CD4-positive, alpha-beta T cell treated with Interleukin-2 at 100 ng/mL for 4 hours (primary cell): Measurements from ENCODE around the gene XRN1.
A peak's percentile ranks its signal among the peaks of the same experiment; 100 is the strongest.
"Not testable (repeated sequence)": the region's sequence is repeated elsewhere in the genome, so short reads cannot be mapped to it uniquely, and the experiment has no call there.

ENCODE experiments used
- DNase-seq: peaks from one replicate; pipeline ENCODE4 v3.0.0-alpha.2; 2020; ENCODE audit warnings: low spot score

Gene XRN1, protein sequence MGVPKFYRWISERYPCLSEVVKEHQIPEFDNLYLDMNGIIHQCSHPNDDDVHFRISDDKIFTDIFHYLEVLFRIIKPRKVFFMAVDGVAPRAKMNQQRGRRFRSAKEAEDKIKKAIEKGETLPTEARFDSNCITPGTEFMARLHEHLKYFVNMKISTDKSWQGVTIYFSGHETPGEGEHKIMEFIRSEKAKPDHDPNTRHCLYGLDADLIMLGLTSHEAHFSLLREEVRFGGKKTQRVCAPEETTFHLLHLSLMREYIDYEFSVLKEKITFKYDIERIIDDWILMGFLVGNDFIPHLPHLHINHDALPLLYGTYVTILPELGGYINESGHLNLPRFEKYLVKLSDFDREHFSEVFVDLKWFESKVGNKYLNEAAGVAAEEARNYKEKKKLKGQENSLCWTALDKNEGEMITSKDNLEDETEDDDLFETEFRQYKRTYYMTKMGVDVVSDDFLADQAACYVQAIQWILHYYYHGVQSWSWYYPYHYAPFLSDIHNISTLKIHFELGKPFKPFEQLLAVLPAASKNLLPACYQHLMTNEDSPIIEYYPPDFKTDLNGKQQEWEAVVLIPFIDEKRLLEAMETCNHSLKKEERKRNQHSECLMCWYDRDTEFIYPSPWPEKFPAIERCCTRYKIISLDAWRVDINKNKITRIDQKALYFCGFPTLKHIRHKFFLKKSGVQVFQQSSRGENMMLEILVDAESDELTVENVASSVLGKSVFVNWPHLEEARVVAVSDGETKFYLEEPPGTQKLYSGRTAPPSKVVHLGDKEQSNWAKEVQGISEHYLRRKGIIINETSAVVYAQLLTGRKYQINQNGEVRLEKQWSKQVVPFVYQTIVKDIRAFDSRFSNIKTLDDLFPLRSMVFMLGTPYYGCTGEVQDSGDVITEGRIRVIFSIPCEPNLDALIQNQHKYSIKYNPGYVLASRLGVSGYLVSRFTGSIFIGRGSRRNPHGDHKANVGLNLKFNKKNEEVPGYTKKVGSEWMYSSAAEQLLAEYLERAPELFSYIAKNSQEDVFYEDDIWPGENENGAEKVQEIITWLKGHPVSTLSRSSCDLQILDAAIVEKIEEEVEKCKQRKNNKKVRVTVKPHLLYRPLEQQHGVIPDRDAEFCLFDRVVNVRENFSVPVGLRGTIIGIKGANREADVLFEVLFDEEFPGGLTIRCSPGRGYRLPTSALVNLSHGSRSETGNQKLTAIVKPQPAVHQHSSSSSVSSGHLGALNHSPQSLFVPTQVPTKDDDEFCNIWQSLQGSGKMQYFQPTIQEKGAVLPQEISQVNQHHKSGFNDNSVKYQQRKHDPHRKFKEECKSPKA (N-terminal part only)

DNA sequence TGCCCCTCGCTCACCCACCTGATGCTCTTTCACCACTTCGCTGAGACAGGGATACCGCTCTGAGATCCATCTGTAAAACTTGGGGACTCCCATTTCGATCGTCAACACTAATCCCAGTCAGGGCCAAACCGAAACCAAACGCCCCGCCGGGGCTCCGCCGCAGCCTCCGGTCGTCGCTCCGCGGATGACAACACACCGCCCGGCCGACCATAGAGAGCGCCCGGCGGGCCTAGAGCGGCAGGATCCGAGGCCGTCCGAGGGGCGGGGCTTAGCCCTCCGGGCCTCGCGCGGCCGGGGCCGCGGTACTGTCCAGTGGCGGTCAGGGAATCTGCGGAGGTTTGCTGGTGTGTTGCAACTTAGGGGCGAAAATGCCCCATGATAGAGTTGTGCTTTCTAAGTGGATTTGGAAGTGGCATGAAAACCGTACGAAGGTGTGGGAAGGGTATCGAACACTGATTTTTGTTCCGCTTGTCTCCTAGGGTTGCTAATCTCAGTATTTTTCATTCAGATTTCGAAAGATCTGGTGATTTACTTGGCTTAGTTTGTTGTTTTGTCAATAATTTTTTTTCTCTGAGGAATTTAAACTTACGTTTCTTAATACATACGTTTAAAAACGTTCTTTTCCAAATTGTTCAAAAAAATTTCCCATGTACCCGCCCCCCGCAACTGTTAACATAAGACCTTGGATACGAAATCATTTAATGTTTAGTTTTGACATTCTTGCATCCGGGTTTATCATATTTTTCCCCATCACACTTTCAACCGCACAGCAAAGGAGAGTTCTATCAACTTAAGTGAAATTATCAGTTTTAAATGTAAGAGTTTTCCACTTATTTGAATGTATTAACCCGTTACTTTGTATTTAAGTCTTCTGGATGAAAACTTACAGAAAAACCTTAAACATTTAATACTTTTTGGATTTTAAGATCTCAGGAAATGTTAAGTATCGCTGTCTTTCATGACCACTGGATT lies at the start of gene XRN1:
Gene XRN1, minus strand, starts transcription at position 186 of the 972 bp plus-strand sequence. Its CDS starts 93 bp downstream, at position 93.
- DNase-seq, result peak; percentile 96

DNA sequence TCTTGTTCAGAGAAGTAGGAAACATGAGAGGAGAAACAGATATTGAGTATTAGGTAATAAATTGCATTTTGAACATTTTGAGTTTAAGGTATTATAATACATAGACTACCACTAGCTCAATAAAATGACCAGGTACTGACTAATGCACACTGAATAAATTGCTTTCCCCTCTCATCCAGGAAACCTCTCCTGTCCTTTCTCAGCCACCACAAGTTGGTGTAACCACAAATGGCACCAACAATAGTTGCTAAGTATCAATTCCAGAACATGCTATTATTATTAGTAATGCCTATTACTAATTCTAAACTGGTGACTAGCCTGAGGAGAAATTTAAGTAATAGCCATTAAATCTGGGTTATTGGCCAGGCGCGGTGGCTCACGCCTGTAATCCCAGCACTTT lies 47.3 kb upstream of the XRN1 start:
- no peak for DNase-seq

DNA sequence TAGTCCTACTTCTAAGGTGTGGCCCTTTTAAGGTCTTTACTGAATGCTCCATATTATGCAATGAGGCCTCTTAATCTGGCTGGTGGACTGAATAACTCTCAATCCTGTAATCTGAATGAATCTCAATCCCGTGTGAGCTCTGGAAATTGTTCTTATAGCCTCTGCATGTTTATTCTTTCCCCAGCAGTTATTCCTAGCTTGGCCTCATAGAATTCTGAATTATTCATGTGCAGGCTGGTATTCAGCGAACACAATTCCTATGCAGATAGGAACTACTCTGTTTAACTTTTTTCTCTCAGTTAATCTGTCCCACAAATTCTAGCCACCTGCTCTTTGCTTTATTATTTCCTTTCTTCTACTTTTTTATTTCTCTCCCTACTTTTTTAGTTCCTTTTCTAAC lies 44.3 kb upstream of the XRN1 start:
- no peak for DNase-seq

DNA sequence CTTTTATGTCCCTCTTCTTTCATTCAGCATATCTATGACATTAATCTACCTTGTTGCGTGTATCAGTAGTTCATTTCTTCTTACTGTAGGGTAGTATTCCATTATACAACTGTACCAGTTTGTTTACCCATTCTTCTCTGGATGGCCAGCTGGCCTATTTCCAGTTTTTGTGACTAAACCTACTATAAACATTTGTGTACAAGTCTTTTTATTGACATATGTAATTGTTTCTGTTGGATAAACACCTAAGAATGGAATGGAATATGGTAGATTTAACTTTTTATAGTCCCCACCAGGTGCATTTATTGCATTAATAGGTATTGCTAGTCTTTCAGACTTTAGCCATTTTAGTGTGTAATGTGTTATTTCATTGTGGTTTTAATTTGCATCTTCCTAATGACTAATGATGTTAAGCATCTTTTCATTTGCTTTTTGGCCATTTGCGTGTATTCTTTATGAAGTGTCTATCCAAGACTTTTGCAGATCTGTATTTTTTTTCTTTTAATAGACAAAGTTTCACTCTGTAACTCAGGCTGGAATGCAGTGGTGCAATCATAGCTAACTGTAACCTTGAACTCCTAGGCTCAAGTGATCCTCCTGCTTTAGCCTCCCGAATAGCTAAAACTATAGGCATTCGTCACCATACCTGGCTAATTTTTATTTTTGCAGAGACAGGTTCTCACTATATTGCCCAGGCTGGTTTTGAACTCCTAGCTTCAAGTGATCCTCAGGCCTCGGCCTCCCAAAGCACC lies 41.9 kb upstream of the XRN1 start:
- DNase-seq, result no peak

DNA sequence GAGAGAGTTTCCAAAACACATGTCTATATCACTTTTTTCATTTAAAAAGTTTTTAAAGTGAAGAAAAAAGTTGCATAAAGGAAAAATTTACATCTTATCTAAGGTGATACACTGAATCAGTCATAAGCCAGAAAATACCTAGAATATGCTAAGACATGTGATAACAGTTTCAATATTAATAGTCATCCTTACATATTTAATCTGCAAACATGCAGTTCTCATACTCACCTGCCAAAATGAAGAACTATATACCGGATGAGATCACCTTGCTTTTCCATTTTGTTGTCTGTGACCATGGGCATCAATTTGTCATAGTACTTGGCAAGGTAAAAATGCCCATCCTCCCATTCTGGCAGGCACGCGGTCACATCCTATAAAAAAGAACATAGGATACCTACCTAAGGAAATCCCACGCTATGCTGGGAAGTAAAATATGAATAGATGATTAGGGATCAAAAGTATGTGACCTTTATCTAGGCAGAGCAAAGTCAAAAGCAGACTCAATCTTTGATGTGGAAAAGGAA lies 37.1 kb upstream of the XRN1 start:
- no peak for DNase-seq

DNA sequence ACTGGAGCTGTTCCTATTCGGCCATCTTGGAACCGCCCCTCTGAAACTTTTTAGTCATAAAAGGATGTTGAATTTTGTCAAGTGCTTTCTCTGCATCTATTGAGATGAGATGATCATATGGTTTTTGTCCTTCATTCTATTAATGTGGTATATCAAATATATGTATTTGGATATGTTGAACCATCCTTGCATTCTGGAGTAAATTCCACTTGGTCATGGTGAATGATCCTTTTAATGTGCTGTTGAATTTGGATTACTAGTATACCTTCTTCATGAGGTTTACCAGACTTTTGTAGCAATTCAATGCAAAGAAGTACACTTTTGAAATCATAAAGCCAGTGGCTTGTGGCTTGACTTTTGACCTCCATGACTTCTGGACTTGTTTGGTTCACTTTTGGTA lies 33.4 kb upstream of the XRN1 start:
- no peak for DNase-seq

DNA sequence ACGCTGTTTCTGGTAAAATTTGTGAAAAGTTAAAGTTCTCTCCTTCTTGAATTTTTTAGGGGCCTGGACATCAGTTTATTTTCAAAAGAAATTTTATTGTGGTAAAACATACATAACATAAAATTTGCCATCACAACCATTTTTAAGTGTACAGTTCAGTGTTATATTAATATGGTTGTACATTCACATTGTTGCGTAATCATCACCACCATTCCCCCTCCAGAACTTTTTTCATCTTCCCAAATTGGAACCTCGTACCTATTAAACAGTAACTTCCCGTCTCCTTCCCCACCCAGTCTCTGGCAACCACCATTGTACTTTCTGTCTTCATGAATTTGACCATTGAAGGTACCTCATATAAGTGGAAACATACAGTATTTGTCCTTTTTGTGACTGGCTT lies 23.0 kb upstream of the XRN1 start:
- no peak for DNase-seq

DNA sequence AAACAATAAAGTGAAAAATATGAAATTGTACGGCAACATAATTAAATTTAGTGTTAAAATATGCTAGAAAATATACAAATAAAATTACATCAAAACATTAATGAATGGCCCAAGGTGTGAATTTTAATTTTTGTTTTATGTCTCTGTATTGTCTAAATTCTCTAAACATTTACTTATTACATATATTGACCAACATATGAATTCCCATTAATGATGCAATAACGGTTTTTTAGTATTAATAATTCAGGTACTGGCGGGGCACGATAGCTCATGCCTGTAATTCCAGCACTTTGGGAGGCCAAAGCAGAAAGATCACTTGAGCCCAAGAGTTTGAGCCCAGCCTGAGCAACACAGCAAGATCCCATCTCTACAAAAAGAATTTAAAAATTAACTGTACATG lies 20.6 kb upstream of the XRN1 start:
- DNase-seq, result no peak

DNA sequence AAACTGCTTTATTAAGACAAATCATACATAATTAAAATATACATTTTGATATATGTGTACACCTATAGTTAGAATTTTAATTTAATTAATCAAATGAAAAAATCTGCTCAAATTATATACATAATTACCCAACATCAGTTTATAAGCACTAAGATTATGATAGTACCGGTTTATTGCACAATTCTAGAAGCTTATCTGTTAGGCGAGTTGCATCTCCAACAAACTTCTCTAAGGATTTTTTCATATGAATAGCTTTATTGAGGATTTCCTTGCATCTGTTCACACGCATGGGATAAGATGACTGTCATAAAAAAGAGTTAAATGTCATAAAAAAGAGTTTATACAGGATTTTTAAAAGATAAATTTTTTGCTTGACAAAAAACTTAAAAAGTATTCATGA lies 19.9 kb upstream of the XRN1 start:
- no peak for DNase-seq

DNA sequence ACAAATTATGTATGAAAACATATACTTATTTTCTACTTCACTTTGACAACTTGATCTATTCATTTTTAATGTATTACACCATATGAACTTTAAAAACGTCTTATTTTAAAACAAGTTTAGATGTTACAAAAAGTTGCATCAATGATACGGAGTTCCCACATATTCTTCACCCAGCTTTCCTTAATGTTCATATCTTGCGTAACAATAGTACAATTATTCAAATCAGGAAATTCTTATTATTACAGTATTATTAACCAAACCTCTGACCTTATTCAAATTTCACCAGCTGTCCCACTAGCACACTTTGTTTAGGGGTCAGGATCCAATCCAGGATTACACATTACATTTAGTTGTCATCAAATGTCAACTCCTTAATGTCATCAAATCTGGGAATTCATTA lies 12.9 kb upstream of the XRN1 start:
- no peak for DNase-seq

DNA sequence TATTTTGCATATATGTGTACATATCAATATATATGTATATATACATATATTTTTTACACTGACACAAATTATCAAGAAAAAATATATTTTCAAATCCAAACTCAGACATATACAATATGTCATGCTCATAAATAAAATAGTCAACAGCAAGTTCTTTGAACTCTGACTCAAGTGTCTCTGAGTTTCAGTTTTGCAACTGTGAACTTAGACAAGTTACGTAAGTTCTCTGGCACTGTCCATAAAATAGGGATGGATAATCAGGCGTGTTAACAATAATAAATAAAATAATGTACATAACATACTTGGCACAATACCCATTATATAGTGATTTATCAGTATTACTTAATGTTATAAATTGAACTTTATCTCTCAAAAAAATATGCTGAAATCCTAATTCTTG lies 12.1 kb upstream of the XRN1 start:
- no peak for DNase-seq

DNA sequence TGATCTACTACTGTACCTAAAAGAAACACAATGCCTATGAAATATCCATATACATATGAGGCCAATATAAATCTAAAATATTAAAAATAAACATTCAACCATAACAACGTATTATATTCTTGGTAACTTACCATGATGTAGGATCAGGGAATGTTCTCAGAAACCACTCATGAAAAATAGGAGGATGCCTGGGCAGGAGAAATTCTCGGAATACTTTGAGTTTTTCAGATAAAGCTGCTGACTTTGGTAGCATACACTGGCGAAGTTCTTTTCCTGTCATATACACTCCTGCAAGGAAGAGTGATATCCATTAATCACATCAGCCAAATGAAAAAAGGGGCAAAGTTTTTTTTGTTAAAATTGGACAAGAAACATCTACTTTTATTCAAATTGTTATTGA lies 11.3 kb upstream of the XRN1 start:
- no peak for DNase-seq

DNA sequence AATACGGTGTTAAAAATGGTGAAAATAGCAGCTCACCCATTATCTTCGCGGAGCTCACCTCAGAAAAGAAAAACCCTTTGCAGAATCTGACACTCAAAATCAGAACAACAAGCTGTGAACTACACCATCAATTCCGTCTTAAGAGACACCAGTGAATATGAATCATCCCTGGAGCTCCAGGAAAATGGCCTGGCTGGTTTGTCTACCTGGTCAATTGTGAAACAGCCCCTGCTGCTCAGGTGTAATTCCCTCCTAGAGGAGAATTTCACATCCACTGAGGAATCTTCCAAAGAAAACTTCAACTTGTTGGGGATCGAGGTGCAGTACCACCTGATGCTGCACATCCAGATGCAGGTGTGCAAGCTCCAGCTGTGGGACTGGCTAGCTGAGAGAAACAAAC lies 3.0 kb upstream of the XRN1 start:
- DNase-seq, result no peak

DNA sequence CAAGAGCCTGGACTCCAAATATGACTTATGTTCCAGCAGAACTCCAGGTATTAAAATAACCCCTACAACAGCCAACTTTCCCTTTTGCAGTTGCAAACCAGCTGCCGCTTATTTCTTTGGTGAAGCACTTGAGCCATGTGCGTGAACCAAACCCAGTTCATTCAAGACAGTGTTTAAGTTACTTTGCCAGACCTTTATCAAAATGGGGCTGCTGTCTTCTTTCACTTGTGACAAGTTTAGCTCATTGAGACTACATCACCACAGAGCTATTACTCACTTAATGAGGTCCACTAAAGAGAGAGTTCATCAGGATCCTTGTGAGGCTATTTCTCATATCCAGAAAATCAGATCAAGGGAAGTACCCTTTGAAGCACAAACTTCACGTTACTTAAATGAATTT lies 2.4 kb upstream of the XRN1 start:
- DNase-seq, result no peak

DNA sequence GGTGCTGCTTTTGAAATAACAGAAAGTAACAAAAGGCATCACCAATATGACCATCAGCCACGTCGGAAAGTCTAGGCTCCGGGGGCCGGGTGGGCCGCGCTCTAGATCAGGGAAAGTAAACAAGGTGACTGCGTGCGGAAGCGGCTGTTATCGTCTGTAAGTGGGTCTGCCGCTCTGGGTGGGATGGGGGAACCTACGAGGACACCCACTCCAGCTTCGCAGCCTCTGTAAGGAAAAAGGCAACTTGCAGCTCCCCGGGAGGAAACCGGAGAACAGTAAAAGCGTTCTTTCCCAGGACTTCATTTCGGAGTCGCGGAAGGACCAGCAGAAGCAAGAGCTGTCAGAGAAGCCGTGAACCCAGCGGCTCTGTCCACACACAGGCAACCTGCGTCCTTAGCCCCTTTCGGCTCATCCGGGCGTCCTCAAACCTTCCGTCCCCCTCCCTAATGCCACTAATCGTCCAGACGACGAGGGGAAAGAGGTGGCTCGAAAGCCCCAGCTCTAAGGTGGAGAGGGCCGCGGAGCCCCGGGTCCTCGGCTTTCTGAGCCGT lies 461 bp downstream of the XRN1 start:
- DNase-seq, result peak; percentile 26

DNA sequence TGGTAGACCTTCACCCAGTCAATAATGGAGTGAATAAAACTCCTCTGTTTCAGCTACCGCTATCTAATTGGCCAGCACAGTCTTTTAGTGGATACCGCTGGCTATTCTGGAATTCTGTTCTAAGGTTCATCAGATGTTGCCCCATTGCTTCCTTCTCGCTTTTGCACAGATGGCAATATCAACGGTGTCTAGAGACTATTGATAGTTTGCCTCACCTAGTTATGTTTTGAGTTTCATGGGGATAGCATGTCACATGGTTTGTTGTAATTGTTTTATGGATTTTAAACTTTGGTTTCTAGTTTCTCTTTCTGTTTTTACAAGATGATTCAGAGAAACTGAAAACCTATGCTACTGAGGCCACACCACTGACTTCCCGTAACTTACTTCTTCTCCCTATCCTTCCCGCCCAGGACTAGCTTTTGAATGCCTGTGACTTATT lies 2.0 kb downstream of the XRN1 start:
- DNase-seq, result peak; percentile 30

DNA sequence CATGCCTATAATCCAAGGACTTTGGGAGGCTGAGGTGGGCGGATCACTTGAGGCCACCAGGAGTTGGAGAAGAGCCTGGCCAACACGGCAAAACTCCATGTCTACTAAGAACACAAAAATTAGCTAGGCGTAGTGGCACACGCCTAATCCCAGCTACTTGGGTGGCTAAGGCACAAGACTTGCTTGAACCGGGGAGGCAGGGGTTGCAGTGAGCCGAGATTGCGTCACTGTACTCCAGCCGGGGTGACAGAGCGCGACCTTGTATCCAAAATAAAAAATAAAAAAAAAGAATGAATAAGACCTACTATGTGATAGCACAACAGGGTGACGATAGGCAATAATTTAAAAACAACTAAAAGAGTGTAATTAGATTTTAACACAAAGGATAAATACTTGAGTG lies 3.5 kb downstream of the XRN1 start:
- DNase-seq, result no peak

DNA sequence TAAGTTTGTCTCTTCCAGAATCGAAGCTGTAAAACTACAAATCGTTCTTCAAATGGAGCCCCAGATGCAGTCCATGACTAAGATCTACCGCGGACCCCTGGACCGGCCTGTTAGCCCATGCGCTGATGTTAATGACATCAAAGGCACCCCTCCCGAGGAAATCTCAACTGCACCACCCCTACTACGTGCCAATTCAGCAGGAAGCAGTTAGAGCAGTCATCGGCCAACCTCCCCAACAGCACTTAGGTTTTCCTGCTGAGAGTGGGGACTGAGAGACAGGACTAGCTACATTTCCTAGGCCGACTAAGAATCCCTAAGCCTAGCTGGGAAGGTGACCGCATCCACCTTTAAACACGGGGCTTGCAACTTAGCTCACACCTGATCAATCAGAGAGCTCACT lies 4.8 kb downstream of the XRN1 start:
- DNase-seq, result not testable (repeated sequence)

DNA sequence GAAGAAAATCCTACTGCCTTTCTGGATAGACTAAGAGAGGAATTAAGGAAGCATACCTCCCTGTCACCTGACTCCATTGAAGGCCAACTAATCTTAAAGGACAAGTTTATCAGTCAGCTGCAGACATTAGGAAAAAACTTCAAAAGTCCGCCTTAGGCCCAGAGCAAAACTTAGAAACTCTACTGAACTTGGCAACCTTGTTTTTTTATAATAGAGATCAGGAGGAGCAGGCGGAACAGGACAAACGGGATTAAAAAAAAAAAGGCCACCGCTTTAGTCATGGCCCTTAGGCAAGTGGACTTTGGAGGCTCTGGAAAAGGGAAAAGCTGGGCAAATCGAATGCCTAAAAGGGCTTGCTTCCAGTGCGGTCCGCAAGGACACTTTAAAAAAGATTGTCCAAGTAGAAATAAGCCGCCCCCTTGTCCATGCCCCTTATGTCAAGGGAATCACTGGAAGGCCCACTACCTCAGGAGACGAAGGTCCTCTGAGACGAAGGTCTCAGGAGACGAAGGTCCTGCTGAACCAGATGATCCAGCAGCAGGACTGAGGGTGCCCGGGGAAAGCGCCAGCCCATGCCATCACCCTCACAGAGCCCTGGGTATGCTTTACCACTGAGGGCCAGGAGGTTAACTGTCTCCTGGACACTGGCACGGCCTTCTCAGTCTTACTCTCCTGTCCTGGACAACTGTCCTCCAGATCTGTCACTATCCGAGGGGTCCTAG lies 8.2 kb downstream of the XRN1 start:
- DNase-seq, result not testable (repeated sequence)
